Measurements from ENCODE around the gene FBN2.

DNA sequence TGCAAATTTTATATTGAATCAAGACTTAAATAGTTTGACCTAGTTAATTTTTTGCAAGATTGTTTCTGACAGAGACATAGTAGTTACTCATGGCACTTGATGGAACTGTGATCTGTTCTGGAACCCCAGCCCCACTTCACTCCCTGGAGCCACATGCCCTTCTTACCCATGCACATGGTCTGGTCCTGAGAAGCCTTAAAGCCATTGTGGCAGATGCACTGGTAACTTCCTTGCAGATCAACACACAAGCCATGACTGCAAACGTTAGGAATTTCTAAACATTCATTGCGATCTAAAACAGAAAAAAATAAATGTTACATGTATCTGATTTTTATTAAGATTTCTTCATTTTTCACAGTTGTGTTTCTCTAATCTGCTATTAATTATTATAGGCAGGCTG lies 233.3 kb downstream of the FBN2 start:
- TF ChIP-seq ISL1 (CRISPR knock-in tag; IDR thresholded peaks at IDR 0.05) (no peak), ZC3H10 (CRISPR knock-in tag; IDR thresholded peaks at IDR 0.05) (no peak), ZNF70 (CRISPR knock-in tag; IDR thresholded peaks at IDR 0.05) (no peak)
- TF ChIP-seq, protein P1, sequence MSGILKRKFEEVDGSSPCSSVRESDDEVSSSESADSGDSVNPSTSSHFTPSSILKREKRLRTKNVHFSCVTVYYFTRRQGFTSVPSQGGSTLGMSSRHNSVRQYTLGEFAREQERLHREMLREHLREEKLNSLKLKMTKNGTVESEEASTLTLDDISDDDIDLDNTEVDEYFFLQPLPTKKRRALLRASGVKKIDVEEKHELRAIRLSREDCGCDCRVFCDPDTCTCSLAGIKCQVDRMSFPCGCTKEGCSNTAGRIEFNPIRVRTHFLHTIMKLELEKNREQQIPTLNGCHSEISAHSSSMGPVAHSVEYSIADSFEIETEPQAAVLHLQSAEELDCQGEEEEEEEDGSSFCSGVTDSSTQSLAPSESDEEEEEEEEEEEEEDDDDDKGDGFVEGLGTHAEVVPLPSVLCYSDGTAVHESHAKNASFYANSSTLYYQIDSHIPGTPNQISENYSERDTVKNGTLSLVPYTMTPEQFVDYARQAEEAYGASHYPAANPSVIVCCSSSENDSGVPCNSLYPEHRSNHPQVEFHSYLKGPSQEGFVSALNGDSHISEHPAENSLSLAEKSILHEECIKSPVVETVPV (CRISPR knock-in tag; IDR thresholded peaks at IDR 0.05): no peak
- TF ChIP-seq, protein P2, sequence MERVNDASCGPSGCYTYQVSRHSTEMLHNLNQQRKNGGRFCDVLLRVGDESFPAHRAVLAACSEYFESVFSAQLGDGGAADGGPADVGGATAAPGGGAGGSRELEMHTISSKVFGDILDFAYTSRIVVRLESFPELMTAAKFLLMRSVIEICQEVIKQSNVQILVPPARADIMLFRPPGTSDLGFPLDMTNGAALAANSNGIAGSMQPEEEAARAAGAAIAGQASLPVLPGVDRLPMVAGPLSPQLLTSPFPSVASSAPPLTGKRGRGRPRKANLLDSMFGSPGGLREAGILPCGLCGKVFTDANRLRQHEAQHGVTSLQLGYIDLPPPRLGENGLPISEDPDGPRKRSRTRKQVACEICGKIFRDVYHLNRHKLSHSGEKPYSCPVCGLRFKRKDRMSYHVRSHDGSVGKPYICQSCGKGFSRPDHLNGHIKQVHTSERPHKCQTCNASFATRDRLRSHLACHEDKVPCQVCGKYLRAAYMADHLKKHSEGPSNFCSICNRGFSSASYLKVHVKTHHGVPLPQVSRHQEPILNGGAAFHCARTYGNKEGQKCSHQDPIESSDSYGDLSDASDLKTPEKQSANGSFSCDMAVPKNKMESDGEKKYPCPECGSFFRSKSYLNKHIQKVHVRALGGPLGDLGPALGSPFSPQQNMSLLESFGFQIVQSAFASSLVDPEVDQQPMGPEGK (CRISPR knock-in tag; IDR thresholded peaks at IDR 0.05; ENCODE audit: borderline replicate concordance): no peak
- TF ChIP-seq, protein P3, sequence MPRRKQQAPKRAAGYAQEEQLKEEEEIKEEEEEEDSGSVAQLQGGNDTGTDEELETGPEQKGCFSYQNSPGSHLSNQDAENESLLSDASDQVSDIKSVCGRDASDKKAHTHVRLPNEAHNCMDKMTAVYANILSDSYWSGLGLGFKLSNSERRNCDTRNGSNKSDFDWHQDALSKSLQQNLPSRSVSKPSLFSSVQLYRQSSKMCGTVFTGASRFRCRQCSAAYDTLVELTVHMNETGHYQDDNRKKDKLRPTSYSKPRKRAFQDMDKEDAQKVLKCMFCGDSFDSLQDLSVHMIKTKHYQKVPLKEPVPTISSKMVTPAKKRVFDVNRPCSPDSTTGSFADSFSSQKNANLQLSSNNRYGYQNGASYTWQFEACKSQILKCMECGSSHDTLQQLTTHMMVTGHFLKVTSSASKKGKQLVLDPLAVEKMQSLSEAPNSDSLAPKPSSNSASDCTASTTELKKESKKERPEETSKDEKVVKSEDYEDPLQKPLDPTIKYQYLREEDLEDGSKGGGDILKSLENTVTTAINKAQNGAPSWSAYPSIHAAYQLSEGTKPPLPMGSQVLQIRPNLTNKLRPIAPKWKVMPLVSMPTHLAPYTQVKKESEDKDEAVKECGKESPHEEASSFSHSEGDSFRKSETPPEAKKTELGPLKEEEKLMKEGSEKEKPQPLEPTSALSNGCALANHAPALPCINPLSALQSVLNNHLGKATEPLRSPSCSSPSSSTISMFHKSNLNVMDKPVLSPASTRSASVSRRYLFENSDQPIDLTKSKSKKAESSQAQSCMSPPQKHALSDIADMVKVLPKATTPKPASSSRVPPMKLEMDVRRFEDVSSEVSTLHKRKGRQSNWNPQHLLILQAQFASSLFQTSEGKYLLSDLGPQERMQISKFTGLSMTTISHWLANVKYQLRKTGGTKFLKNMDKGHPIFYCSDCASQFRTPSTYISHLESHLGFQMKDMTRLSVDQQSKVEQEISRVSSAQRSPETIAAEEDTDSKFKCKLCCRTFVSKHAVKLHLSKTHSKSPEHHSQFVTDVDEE (CRISPR knock-in tag; IDR thresholded peaks at IDR 0.05): no peak

All from SK-N-SH treated with all-trans-retinoic acid at 6 μM for 48 hours (cell line).